Measurements from ENCODE around the gene SLC43A1. TPM values are rescaled to one million over a fixed set of nuclear protein-coding genes. Genes with fewer than 3 reads are reported as not detected.

The SLC43A1 gene
- total RNA-seq, 1 donor from 2014 or later, result 19.0 TPM

GRCh38 chr11:57440744-57441414 lies 74.6 kb downstream of the SLC43A1 start:
- H3K36me3 Mint-ChIP-seq, result no peaks in the 10 kb centered on the region
- no peaks in the 10 kb centered on the region for H3K9me3 Mint-ChIP-seq
- no peaks in the 10 kb centered on the region for H3K4me1 Mint-ChIP-seq (ENCODE audit: unreplicated experiment)
- TF ChIP-seq, protein P1, sequence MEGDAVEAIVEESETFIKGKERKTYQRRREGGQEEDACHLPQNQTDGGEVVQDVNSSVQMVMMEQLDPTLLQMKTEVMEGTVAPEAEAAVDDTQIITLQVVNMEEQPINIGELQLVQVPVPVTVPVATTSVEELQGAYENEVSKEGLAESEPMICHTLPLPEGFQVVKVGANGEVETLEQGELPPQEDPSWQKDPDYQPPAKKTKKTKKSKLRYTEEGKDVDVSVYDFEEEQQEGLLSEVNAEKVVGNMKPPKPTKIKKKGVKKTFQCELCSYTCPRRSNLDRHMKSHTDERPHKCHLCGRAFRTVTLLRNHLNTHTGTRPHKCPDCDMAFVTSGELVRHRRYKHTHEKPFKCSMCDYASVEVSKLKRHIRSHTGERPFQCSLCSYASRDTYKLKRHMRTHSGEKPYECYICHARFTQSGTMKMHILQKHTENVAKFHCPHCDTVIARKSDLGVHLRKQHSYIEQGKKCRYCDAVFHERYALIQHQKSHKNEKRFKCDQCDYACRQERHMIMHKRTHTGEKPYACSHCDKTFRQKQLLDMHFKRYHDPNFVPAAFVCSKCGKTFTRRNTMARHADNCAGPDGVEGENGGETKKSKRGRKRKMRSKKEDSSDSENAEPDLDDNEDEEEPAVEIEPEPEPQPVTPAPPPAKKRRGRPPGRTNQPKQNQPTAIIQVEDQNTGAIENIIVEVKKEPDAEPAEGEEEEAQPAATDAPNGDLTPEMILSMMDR (conservative IDR thresholded peaks at IDR 0.05), result no peak
- H3K27ac Mint-ChIP-seq, result peak overlapping the region; percentile 46
- H3K4me3 Mint-ChIP-seq, result no peak overlapping the region
- no peak for DNase-seq (ENCODE audit: extremely low spot score, unreplicated experiment)
- H3K27me3 Mint-ChIP-seq, result peaks cover 4% of the 10 kb centered on the region

DNA sequence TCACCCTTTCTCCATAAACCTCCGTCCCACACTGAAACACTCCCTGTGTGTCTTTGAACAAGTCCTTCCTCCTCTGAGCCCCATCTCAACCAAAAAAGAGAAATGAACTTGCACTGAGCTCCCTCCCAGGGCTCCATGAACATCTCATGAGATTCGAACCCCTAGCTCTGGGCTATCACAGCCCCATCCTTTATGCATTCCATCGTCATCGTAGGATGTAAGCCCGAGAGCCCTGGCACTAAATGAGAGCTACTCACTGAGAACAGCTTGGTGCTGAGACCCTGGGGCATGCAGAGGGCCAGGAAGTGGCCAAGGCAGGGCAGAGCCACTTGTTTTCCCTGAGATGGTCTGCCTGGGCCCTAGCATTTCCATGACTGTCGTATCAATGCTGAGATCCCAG lies 75.7 kb downstream of the SLC43A1 start:
- Mint-ChIP-seq H3K27ac (no peak overlapping the region), H3K27me3 (peaks cover 6% of the 10 kb centered on the region), H3K4me3 (no peak overlapping the region), H3K36me3 (no peaks in the 10 kb centered on the region), H3K9me3 (no peaks in the 10 kb centered on the region), H3K4me1 (ENCODE audit: unreplicated experiment) (no peaks in the 10 kb centered on the region)
- DNase-seq (ENCODE audit: extremely low spot score, unreplicated experiment), result no peak
- TF ChIP-seq, protein P1 (conservative IDR thresholded peaks at IDR 0.05), result no peak

- peaks cover 10% of the 10 kb centered on the region for H3K27me3 Mint-ChIP-seq
- DNase-seq (ENCODE audit: extremely low spot score, unreplicated experiment), result no peak
- H3K4me3 Mint-ChIP-seq, result no peak overlapping the region
- no peaks in the 10 kb centered on the region for H3K36me3 Mint-ChIP-seq
- TF ChIP-seq, protein P1 (conservative IDR thresholded peaks at IDR 0.05), result no peak
- no peaks in the 10 kb centered on the region for H3K9me3 Mint-ChIP-seq
- H3K27ac Mint-ChIP-seq, result peak overlapping the region; percentile 53
- no peaks in the 10 kb centered on the region for H3K4me1 Mint-ChIP-seq (ENCODE audit: unreplicated experiment)
Observed at GRCh38 chr11:57438345-57439285, 76.9 kb downstream of the SLC43A1 start.

GRCh38 chr11:57436031-57436430 lies 79.5 kb downstream of the SLC43A1 start:
- Mint-ChIP-seq H3K27me3 (peaks cover 10% of the 10 kb centered on the region), H3K4me1 (ENCODE audit: unreplicated experiment) (no peaks in the 10 kb centered on the region), H3K36me3 (no peaks in the 10 kb centered on the region), H3K4me3 (no peak overlapping the region), H3K9me3 (no peaks in the 10 kb centered on the region), H3K27ac (no peak overlapping the region)
- no peak for DNase-seq (ENCODE audit: extremely low spot score, unreplicated experiment)
- TF ChIP-seq, protein P1 (conservative IDR thresholded peaks at IDR 0.05), result no peak

- H3K27me3 Mint-ChIP-seq, result peaks cover 20% of the 10 kb centered on the region
- no peak for DNase-seq (ENCODE audit: extremely low spot score, unreplicated experiment)
- no peaks in the 10 kb centered on the region for H3K4me1 Mint-ChIP-seq (ENCODE audit: unreplicated experiment)
- no peaks in the 10 kb centered on the region for H3K9me3 Mint-ChIP-seq
- TF ChIP-seq, protein P1 (conservative IDR thresholded peaks at IDR 0.05), result no peak
- H3K4me3 Mint-ChIP-seq, result no peak overlapping the region
- no peaks in the 10 kb centered on the region for H3K36me3 Mint-ChIP-seq
- no peak overlapping the region for H3K27ac Mint-ChIP-seq
Observed at GRCh38 chr11:57434640-57435546, 80.6 kb downstream of the SLC43A1 start.

Data from type B pancreatic cell (in vitro differentiated cells).